IMR-90 (cell line): ENCODE data around the gene EEPD1.

ENCODE experiments used
- BHLHE40 ChIP-seq: fragments of 150-350 bp; IDR thresholded peaks from 2 replicates; pipeline ENCODE4 v1.6.1; 2016; ENCODE audit warnings: mild to moderate bottlenecking, low read depth, low read length
- CEBPB ChIP-seq: IDR thresholded peaks from 2 replicates; pipeline ENCODE4 v1.6.1; 2012; ENCODE audit warnings: low read depth, low read length, improper control_type of control experiment
- CTCF ChIP-seq: conservative IDR thresholded peaks from 2 replicates; pipeline ENCODE4 v1.5.1; 2012; ENCODE audit warnings: mild to moderate bottlenecking, low read depth, low read length, improper control_type of control experiment
- FOS ChIP-seq: fragments of 150-350 bp; IDR thresholded peaks from 2 replicates; pipeline ENCODE4 v1.6.1; 2016; ENCODE audit warnings: low read depth, low read length
- MAFK ChIP-seq: IDR thresholded peaks from 2 replicates; pipeline ENCODE4 v1.6.1; 2012; ENCODE audit warnings: low read depth, low read length, improper control_type of control experiment
- MAZ ChIP-seq: IDR thresholded peaks from 2 replicates; pipeline ENCODE4 v1.6.1; 2012; ENCODE audit warnings: low read depth, mild to moderate bottlenecking, low read length, improper control_type of control experiment, moderate library complexity, borderline replicate concordance
- MXI1 ChIP-seq: IDR thresholded peaks from 2 replicates; pipeline ENCODE4 v1.6.1; 2012; ENCODE audit warnings: low read depth, mild to moderate bottlenecking, low read length, moderate library complexity, borderline replicate concordance
- POLR2A ChIP-seq: IDR thresholded peaks from 2 replicates; pipeline ENCODE4 v1.6.1; 2012; ENCODE audit warnings: mild to moderate bottlenecking, low read depth, low read length
- RAD21 ChIP-seq: IDR thresholded peaks from 2 replicates; pipeline ENCODE4 v1.6.1; 2012; ENCODE audit warnings: low read length, improper control_type of control experiment
- RCOR1 ChIP-seq: IDR thresholded peaks from 2 replicates; pipeline ENCODE4 v1.6.1; 2012; ENCODE audit warnings: mild to moderate bottlenecking, low read length, improper control_type of control experiment; ENCODE audit not compliant: insufficient replicate concordance
- RFX5 ChIP-seq: IDR thresholded peaks from 2 replicates; pipeline ENCODE4 v1.8.0; 2012; ENCODE audit warnings: low read depth, mild to moderate bottlenecking, low read length, moderate library complexity

GRCh38 chr7:36202398-36202797 lies 49.3 kb downstream of the EEPD1 start:
- TF ChIP-seq RFX5: no peak
- no peak for TF ChIP-seq POLR2A
- no peak for TF ChIP-seq CTCF
- no peak for TF ChIP-seq MAFK
- TF ChIP-seq RAD21: no peak
- TF ChIP-seq RCOR1: no peak
- TF ChIP-seq FOS: no peak
- no peak for TF ChIP-seq BHLHE40
- TF ChIP-seq CEBPB: no peak
- no peak for TF ChIP-seq MAZ
- TF ChIP-seq MXI1: no peak
